ENCODE measurements around the gene YIPF2. TPM values are rescaled to one million over a fixed set of nuclear protein-coding genes. Genes with fewer than 3 reads are reported as not detected.
"Not testable (repeated sequence)": the region's sequence is repeated elsewhere in the genome, so short reads cannot be mapped to it uniquely, and the experiment has no call there.

YIPF2 gene
- total RNA-seq, 1 donor from 2014 or later = 23.0 TPM

GRCh38 chr19:10884274-10884673 lies 44.2 kb downstream of the YIPF2 start:
- no peak for DNase-seq
- ATAC-seq (ENCODE audit: low read depth) = no peak
- POLR2A ChIA-PET = no interaction called here
- Mint-ChIP-seq H3K4me1 (peaks cover 15% of the 10 kb centered on the region), H3K27me3 (no peaks in the 10 kb centered on the region), H3K36me3 (ENCODE audit: low read depth) (peaks cover 4% of the 10 kb centered on the region), H3K27ac (no peak overlapping the region), H3K9me3 (no peaks in the 10 kb centered on the region), H3K4me3 (no peak overlapping the region)
- CTCF ChIA-PET = interaction anchor here (1.2 kb wide), 1 partner anchor 58 kb away, joined by 3 read pairs; no protein-coding TSS in a partner anchor
- intact Hi-C loops (cut with micrococcal nuclease) = no loop called here
- no peak for TF ChIP-seq CTCF (IDR thresholded peaks at IDR 0.05)

- no peaks in the 10 kb centered on the region for H3K9me3 Mint-ChIP-seq
- H3K27me3 Mint-ChIP-seq = no peaks in the 10 kb centered on the region
- H3K4me1 Mint-ChIP-seq = peaks cover 22% of the 10 kb centered on the region
- no peak for DNase-seq
- intact Hi-C loops (cut with micrococcal nuclease) = no loop called here
- no peak overlapping the region for H3K4me3 Mint-ChIP-seq
- POLR2A ChIA-PET = interaction anchor here (0.5 kb wide), 1 partner anchor 917 kb away, joined by 3 read pairs; no protein-coding TSS in a partner anchor
- H3K36me3 Mint-ChIP-seq (ENCODE audit: low read depth) = peaks cover 3% of the 10 kb centered on the region
- CTCF ChIA-PET = no interaction called here
- ATAC-seq (ENCODE audit: low read depth) = no peak
- no peak for TF ChIP-seq CTCF (IDR thresholded peaks at IDR 0.05)
- no peak overlapping the region for H3K27ac Mint-ChIP-seq
Measured at GRCh38 chr19:10882108-10882457, 46.4 kb downstream of the YIPF2 start.

GRCh38 chr19:10881403-10882107 lies 46.9 kb downstream of the YIPF2 start:
- Mint-ChIP-seq H3K4me1 (peaks cover 28% of the 10 kb centered on the region), H3K27ac (no peak overlapping the region), H3K4me3 (no peak overlapping the region), H3K9me3 (no peaks in the 10 kb centered on the region), H3K36me3 (ENCODE audit: low read depth) (peaks cover 3% of the 10 kb centered on the region), H3K27me3 (no peaks in the 10 kb centered on the region)
- TF ChIP-seq CTCF (IDR thresholded peaks at IDR 0.05) = no peak
- intact Hi-C loops (cut with micrococcal nuclease) = no loop called here
- CTCF ChIA-PET = no interaction called here
- DNase-seq (no peak), ATAC-seq (ENCODE audit: low read depth) (no peak)
- POLR2A ChIA-PET = interaction anchor here (0.5 to 0.7 kb wide), 2 partner anchors 12 to 918 kb away, joined by 3 read pairs; no protein-coding TSS in a partner anchor

GRCh38 chr19:10878253-10878652 lies 50.2 kb downstream of the YIPF2 start:
- no peak for DNase-seq
- TF ChIP-seq CTCF (IDR thresholded peaks at IDR 0.05) = no peak
- Mint-ChIP-seq H3K36me3 (ENCODE audit: low read depth) (peaks cover 4% of the 10 kb centered on the region), H3K4me1 (peaks cover 39% of the 10 kb centered on the region), H3K27ac (peak overlapping the region; percentile 84), H3K4me3 (peak overlapping the region; percentile 55), H3K27me3 (no peaks in the 10 kb centered on the region), H3K9me3 (no peaks in the 10 kb centered on the region)
- intact Hi-C loops (cut with micrococcal nuclease) = loop anchor here (1.0 to 10.0 kb wide), 4 partner anchors 50 to 773 kb away; partner anchors contain the start of genes ANGPTL6, CDKN2D, KRI1 and ODAD3
- peak; percentile 13 for ATAC-seq (ENCODE audit: low read depth)
- CTCF ChIA-PET = no interaction called here
- POLR2A ChIA-PET = interaction anchor here (0.6 to 1.2 kb wide), 2 partner anchors 123 to 147 kb away, joined by 3 to 6 read pairs; no protein-coding TSS in a partner anchor

GRCh38 chr19:10877608-10878007 lies 50.8 kb downstream of the YIPF2 start:
- intact Hi-C loops (cut with micrococcal nuclease) = loop anchor here (1.0 to 10.0 kb wide), 4 partner anchors 51 to 773 kb away; partner anchors contain the start of genes ANGPTL6, CDKN2D, KRI1 and ODAD3
- Mint-ChIP-seq H3K4me3 (peak overlapping the region; percentile 55), H3K27ac (peak overlapping the region; percentile 84), H3K4me1 (peaks cover 45% of the 10 kb centered on the region)
- H3K9me3 Mint-ChIP-seq; CTCF ChIA-PET; ATAC-seq (ENCODE audit: low read depth); H3K27me3 Mint-ChIP-seq; H3K36me3 Mint-ChIP-seq (ENCODE audit: low read depth); DNase-seq: not testable (repeated sequence)
- POLR2A ChIA-PET = interaction anchor here (1.0 to 1.2 kb wide), 2 partner anchors 42 to 146 kb away, joined by 3 to 7 read pairs; partner anchors contain the start of gene TMED1
